ENCODE measurements around the gene SP3. TPM values are rescaled to one million over a fixed set of nuclear protein-coding genes. Genes with fewer than 3 reads are reported as not detected.

Gene SP3
- total RNA-seq, 1 donor from 2014 or later: 119 TPM

DNA sequence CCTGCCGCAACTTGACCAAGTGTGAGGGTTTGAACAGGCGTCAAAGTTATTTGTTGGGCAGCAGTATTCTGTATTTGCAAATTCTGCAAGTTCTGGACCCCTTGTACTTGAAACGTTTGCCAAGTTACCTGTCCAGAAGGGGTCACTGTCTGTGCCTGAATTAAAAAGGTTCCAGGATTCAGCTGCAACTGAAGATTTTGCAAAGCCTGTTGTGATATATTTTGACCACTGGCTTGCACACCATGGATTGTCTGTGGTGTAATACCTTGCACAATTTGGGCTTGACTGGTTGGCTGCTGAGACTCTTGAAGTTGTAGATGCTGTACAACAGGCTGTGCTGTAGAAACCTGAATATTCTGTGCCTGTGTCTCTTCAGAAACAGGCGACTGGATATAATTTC lies 10.2 kb downstream of the SP3 start:
- intact Hi-C loops (cut with DNase I): no loop called here
- Histone ChIP-seq H3K9me3 (no peaks in the 10 kb centered on the region), H3K36me3 (peaks cover 3 to 29% of the 10 kb centered on the region in 2 donors), H3K27ac (no peak overlapping the region), H3K27me3 (no peaks in the 10 kb centered on the region), H3K4me3 (no peak overlapping the region), H3K4me1 (peaks cover 100% of the 10 kb centered on the region)
- TF ChIP-seq POLR2A (IDR thresholded peaks at IDR 0.05) (no peak), POLR2AphosphoS5 (IDR thresholded peaks at IDR 0.05; ENCODE audit: insufficient read depth in 1 of 2, low read depth in 1 of 2) (no peak)
- TF ChIP-seq, protein P1, sequence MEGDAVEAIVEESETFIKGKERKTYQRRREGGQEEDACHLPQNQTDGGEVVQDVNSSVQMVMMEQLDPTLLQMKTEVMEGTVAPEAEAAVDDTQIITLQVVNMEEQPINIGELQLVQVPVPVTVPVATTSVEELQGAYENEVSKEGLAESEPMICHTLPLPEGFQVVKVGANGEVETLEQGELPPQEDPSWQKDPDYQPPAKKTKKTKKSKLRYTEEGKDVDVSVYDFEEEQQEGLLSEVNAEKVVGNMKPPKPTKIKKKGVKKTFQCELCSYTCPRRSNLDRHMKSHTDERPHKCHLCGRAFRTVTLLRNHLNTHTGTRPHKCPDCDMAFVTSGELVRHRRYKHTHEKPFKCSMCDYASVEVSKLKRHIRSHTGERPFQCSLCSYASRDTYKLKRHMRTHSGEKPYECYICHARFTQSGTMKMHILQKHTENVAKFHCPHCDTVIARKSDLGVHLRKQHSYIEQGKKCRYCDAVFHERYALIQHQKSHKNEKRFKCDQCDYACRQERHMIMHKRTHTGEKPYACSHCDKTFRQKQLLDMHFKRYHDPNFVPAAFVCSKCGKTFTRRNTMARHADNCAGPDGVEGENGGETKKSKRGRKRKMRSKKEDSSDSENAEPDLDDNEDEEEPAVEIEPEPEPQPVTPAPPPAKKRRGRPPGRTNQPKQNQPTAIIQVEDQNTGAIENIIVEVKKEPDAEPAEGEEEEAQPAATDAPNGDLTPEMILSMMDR (IDR thresholded peaks at IDR 0.05): no peak
- DNase-seq (ENCODE audit: extremely low spot score in 2 of 2): no peak

DNA sequence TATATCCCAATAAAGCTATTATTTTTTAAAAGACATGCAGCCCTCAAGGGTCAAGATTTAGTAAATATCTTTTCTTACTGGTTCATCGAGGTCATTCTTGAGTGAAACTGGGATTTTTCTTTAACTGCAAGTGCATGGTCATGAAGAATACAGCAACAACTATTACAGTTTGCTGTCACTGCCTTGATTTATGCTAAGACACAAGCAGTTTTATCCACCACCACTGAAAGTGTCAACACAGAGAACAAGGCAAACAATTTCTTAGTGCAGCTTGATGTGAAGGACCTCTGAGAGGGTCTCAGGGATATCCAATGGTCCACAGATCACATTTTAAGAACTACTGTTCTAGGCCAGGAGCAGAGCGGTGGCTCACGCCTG lies 12.1 kb downstream of the SP3 start:
- Histone ChIP-seq H3K27me3 (no peaks in the 10 kb centered on the region), H3K36me3 (peaks cover 3 to 29% of the 10 kb centered on the region in 2 donors), H3K27ac (no peak overlapping the region), H3K9me3 (no peaks in the 10 kb centered on the region), H3K4me1 (peaks cover 99% of the 10 kb centered on the region), H3K4me3 (no peak overlapping the region)
- TF ChIP-seq POLR2AphosphoS5 (IDR thresholded peaks at IDR 0.05; ENCODE audit: insufficient read depth in 1 of 2, low read depth in 1 of 2) (no peak), POLR2A (IDR thresholded peaks at IDR 0.05) (no peak)
- TF ChIP-seq, protein P1 (IDR thresholded peaks at IDR 0.05): no peak
- DNase-seq (ENCODE audit: extremely low spot score in 2 of 2): no peak
- intact Hi-C loops (cut with DNase I): no loop called here

- DNase-seq (ENCODE audit: extremely low spot score in 2 of 2): no peak
- peaks cover 3 to 29% of the 10 kb centered on the region in 2 donors for H3K36me3 ChIP-seq
- H3K27me3 ChIP-seq: no peaks in the 10 kb centered on the region
- peaks cover 96% of the 10 kb centered on the region for H3K4me1 ChIP-seq
- no peak overlapping the region for H3K4me3 ChIP-seq
- TF ChIP-seq POLR2AphosphoS5 (IDR thresholded peaks at IDR 0.05; ENCODE audit: insufficient read depth in 1 of 2, low read depth in 1 of 2): no peak
- TF ChIP-seq, protein P1 (IDR thresholded peaks at IDR 0.05): no peak
- no peak for TF ChIP-seq POLR2A (IDR thresholded peaks at IDR 0.05)
- H3K27ac ChIP-seq: no peak overlapping the region
- intact Hi-C loops (cut with DNase I): no loop called here
- no peaks in the 10 kb centered on the region for H3K9me3 ChIP-seq
Measured at GRCh38 chr2:173952267-173953046, 12.7 kb downstream of the SP3 start.

- Histone ChIP-seq H3K4me1 (peaks cover 88% of the 10 kb centered on the region), H3K36me3 (peaks cover 0 to 10% of the 10 kb centered on the region in 2 donors), H3K27ac (no peak overlapping the region), H3K27me3 (no peaks in the 10 kb centered on the region), H3K9me3 (no peaks in the 10 kb centered on the region), H3K4me3 (no peak overlapping the region)
- intact Hi-C loops (cut with DNase I): no loop called here
- no peak for DNase-seq (ENCODE audit: extremely low spot score in 2 of 2)
- TF ChIP-seq POLR2AphosphoS5 (IDR thresholded peaks at IDR 0.05; ENCODE audit: insufficient read depth in 1 of 2, low read depth in 1 of 2): no peak
- TF ChIP-seq, protein P1 (IDR thresholded peaks at IDR 0.05): no peak
- TF ChIP-seq POLR2A (IDR thresholded peaks at IDR 0.05): no peak
Measured at GRCh38 chr2:173948842-173949241, 16.3 kb downstream of the SP3 start.

GRCh38 chr2:173948198-173948597 lies 17.0 kb downstream of the SP3 start:
- DNase-seq (ENCODE audit: extremely low spot score in 2 of 2): no peak
- H3K9me3 ChIP-seq: no peaks in the 10 kb centered on the region
- no peak overlapping the region for H3K4me3 ChIP-seq
- H3K27me3 ChIP-seq: no peaks in the 10 kb centered on the region
- peaks cover 0 to 8% of the 10 kb centered on the region in 2 donors for H3K36me3 ChIP-seq
- H3K4me1 ChIP-seq: peaks cover 88% of the 10 kb centered on the region
- TF ChIP-seq POLR2AphosphoS5 (IDR thresholded peaks at IDR 0.05; ENCODE audit: insufficient read depth in 1 of 2, low read depth in 1 of 2): no peak
- TF ChIP-seq POLR2A (IDR thresholded peaks at IDR 0.05): no peak
- TF ChIP-seq, protein P1 (IDR thresholded peaks at IDR 0.05): no peak
- intact Hi-C loops (cut with DNase I): no loop called here
- no peak overlapping the region for H3K27ac ChIP-seq
